HEK293 (cell line): ENCODE measurements around the gene PDSS2.

Experiments used
- CTCF ChIA-PET: fragments of 350-600 bp; formaldehyde crosslinking; extraction: SDS; loops from one replicate; lab custom pipeline; 2021; ENCODE audit warnings: antibody characterized with exemption; lab: Yijun Ruan, JAX
- POLR2A ChIA-PET: fragments of 300-600 bp; formaldehyde crosslinking; extraction: SDS; loops from one replicate; lab custom pipeline; 2020; ENCODE audit warnings: antibody characterized with exemption, inconsistent platforms; lab: Yijun Ruan, JAX
- H3K27ac ChIP-seq: fragments of 200-500 bp; sonication (Bioruptor generic); 2 replicates; pipeline ENCODE4 v1.5.1; 2014; ENCODE audit warnings: low read depth, low read length, control low read depth, inconsistent platforms; ENCODE audit errors: extremely low read depth
- H3K36me3 ChIP-seq, 2 experiments: fragments of 200-500 bp in 1 of 2; sonication (Bioruptor generic) in 1 of 2; 1 replicate in 1 of 2; 2 replicates in 1 of 2; pipeline ENCODE4 v1.5.1; 2014 to 2017; ENCODE audit warnings: inconsistent platforms in 2 of 2, low read length in 2 of 2; ENCODE audit not compliant: control insufficient read depth in 2 of 2, insufficient read depth in 1 of 2
- H3K4me1 ChIP-seq: fragments of 200-500 bp; sonication (Bioruptor generic); 2 replicates; pipeline ENCODE4 v1.5.1; 2014; ENCODE audit warnings: mild to moderate bottlenecking, low read length, inconsistent platforms; ENCODE audit not compliant: control insufficient read depth, insufficient read depth
- H3K4me3 ChIP-seq: 2 replicates; pipeline ENCODE4 v1.5.1; 2011; ENCODE audit warnings: low read depth, mild to moderate bottlenecking, control low read depth, low read length, moderate library complexity
- H3K9me3 ChIP-seq: fragments of 200-500 bp; sonication (Bioruptor generic); 2 replicates; pipeline ENCODE4 v1.5.1; 2014; ENCODE audit warnings: low read depth, low read length, inconsistent platforms; ENCODE audit not compliant: control insufficient read depth, insufficient read depth
- ATF2 ChIP-seq: fragments of 450-650 bp; formaldehyde crosslinking; IDR thresholded peaks from 2 replicates; pipeline ENCODE4 v1.5.1; 2016; ENCODE audit warnings: missing biosample characterization, missing genetic modification characterization, low read depth
- HOXC10 ChIP-seq: sonication (generic); formaldehyde crosslinking; IDR thresholded peaks from 2 replicates; pipeline ENCODE4 v1.8.1; 2023; ENCODE audit warnings: mild to moderate bottlenecking, missing genetic modification reagents
- HOXD13 ChIP-seq: sonication (generic); formaldehyde crosslinking; IDR thresholded peaks from 2 replicates; pipeline ENCODE4 v1.8.0; 2022; ENCODE audit warnings: missing genetic modification reagents, borderline replicate concordance
- SP3 ChIP-seq: fragments of 450-650 bp; formaldehyde crosslinking; IDR thresholded peaks from 2 replicates; pipeline ENCODE4 v1.5.1; 2016; ENCODE audit warnings: missing biosample characterization, missing genetic modification characterization
- ZBTB7A ChIP-seq: fragments of 450-650 bp; formaldehyde crosslinking; IDR thresholded peaks from 2 replicates; pipeline ENCODE4 v1.5.1; 2016; ENCODE audit warnings: low read depth, missing biosample characterization, missing genetic modification characterization
- ZNF10 ChIP-seq: fragments of 450-650 bp; formaldehyde crosslinking; IDR thresholded peaks from 2 replicates; pipeline ENCODE4 v1.5.1; 2017; ENCODE audit warnings: missing biosample characterization, missing genetic modification characterization
- ZNF121 ChIP-seq: fragments of 450-650 bp; formaldehyde crosslinking; IDR thresholded peaks from 2 replicates; pipeline ENCODE4 v1.5.1; 2016; ENCODE audit warnings: missing biosample characterization, missing genetic modification characterization
- ZNF155 ChIP-seq: fragments of 450-650 bp; formaldehyde crosslinking; IDR thresholded peaks from 2 replicates; pipeline ENCODE4 v1.5.1; 2016; ENCODE audit warnings: missing biosample characterization, missing genetic modification characterization
- ZNF19 ChIP-seq: fragments of 450-650 bp; formaldehyde crosslinking; IDR thresholded peaks from 2 replicates; pipeline ENCODE4; 2016; ENCODE audit warnings: missing biosample characterization, missing genetic modification characterization, low read depth
- ZNF202 ChIP-seq: fragments of 450-650 bp; formaldehyde crosslinking; IDR thresholded peaks from 2 replicates; pipeline ENCODE4 v1.5.1; 2016; ENCODE audit warnings: missing biosample characterization, missing genetic modification characterization, borderline replicate concordance
- ZNF24 ChIP-seq: fragments of 450-650 bp; formaldehyde crosslinking; IDR thresholded peaks from 2 replicates; pipeline ENCODE4 v1.5.1; 2016; ENCODE audit warnings: missing biosample characterization, missing genetic modification characterization
- ZNF248 ChIP-seq: fragments of 450-650 bp; formaldehyde crosslinking; IDR thresholded peaks from 2 replicates; pipeline ENCODE4 v1.5.1; 2017; ENCODE audit warnings: missing biosample characterization, missing genetic modification characterization
- ZNF350 ChIP-seq: fragments of 450-650 bp; formaldehyde crosslinking; IDR thresholded peaks from 2 replicates; pipeline ENCODE4 v1.5.0; 2017; ENCODE audit warnings: missing biosample characterization, mild to moderate bottlenecking, missing genetic modification characterization
- ZNF416 ChIP-seq: fragments of 450-650 bp; formaldehyde crosslinking; IDR thresholded peaks from 2 replicates; pipeline ENCODE4 v1.5.1; 2016; ENCODE audit warnings: missing biosample characterization, missing genetic modification characterization
- ZNF423 ChIP-seq: fragments of 450-650 bp; formaldehyde crosslinking; IDR thresholded peaks from 2 replicates; pipeline ENCODE4 v1.5.1; 2016; ENCODE audit warnings: missing biosample characterization, missing genetic modification characterization
- ZNF510 ChIP-seq: fragments of 450-650 bp; formaldehyde crosslinking; IDR thresholded peaks from 2 replicates; pipeline ENCODE4 v1.5.1; 2018; ENCODE audit warnings: mild to moderate bottlenecking, missing genetic modification characterization, missing biosample characterization; ENCODE audit not compliant: insufficient replicate concordance
- ZNF514 ChIP-seq: fragments of 450-650 bp; formaldehyde crosslinking; IDR thresholded peaks from 2 replicates; pipeline ENCODE4 v1.5.1; 2016; ENCODE audit warnings: missing biosample characterization, missing genetic modification characterization
- ZNF521 ChIP-seq: fragments of 450-650 bp; formaldehyde crosslinking; IDR thresholded peaks from 2 replicates; pipeline ENCODE4 v1.5.1; 2017; ENCODE audit warnings: missing biosample characterization, mild to moderate bottlenecking, missing genetic modification characterization
- ZNF549 ChIP-seq: fragments of 450-650 bp; IDR thresholded peaks from 2 replicates; pipeline ENCODE4 v1.5.1; 2018; ENCODE audit warnings: missing biosample characterization, missing genetic modification characterization, mild to moderate bottlenecking, inconsistent platforms, moderate library complexity
- ZNF558 ChIP-seq: fragments of 450-650 bp; formaldehyde crosslinking; IDR thresholded peaks from 2 replicates; pipeline ENCODE4 v1.5.1; 2016; ENCODE audit warnings: missing biosample characterization, missing genetic modification characterization
- ZNF560 ChIP-seq: fragments of 450-650 bp; formaldehyde crosslinking; IDR thresholded peaks from 2 replicates; pipeline ENCODE4 v1.5.1; 2017; ENCODE audit warnings: missing biosample characterization, missing genetic modification characterization, borderline replicate concordance
- ZNF596 ChIP-seq: fragments of 450-650 bp; IDR thresholded peaks from 2 replicates; pipeline ENCODE4 v1.5.0; 2018; ENCODE audit warnings: missing biosample characterization, mild to moderate bottlenecking, missing genetic modification characterization, moderate library complexity
- ZNF624 ChIP-seq: fragments of 450-650 bp; formaldehyde crosslinking; IDR thresholded peaks from 2 replicates; pipeline ENCODE4 v1.5.1; 2017; ENCODE audit warnings: missing biosample characterization, missing genetic modification characterization
- ZNF658 ChIP-seq: fragments of 450-650 bp; formaldehyde crosslinking; IDR thresholded peaks from 2 replicates; pipeline ENCODE4; 2016; ENCODE audit warnings: missing biosample characterization, missing genetic modification characterization
- ZNF707 ChIP-seq: fragments of 450-650 bp; formaldehyde crosslinking; IDR thresholded peaks from 2 replicates; pipeline ENCODE4 v1.5.1; 2016; ENCODE audit warnings: missing biosample characterization, missing genetic modification characterization
- TF ChIP-seq, protein P1 (sequence below): sonication (generic); formaldehyde crosslinking; IDR thresholded peaks from 2 replicates; pipeline ENCODE4 v1.8.1; 2022; ENCODE audit warnings: mild to moderate bottlenecking, moderate library complexity, missing genetic modification reagents

Gene PDSS2

DNA sequence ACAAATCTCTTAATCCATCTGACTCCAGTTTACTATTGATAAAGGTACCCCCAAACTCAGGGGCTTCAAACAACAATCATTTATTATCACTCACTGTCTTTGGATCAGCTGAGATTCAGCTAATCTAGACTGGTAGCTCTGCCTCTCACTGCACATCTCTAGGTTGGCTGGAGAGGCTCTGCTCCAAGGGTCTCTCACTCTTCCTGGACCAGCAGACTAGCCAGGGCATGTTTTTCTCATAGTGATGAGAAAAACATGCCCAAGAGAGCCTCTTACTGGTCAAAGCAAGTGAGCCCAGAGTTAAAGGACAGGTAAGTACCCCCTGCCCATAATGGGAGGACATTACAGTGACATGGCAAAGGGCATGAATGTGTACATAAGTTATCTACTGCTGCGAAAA, 228.9 kb downstream of the PDSS2 start:
- no peak overlapping the region for H3K4me3 ChIP-seq
- ChIA-PET CTCF (interaction anchor here (0.6 kb wide), 1 partner anchor 226 kb away, joined by 4 read pairs; no protein-coding TSS in a partner anchor), POLR2A (no interaction called here)
- TF ChIP-seq ZBTB7A (tag by site-specific recombination) = no peak
- no peak for TF ChIP-seq ZNF707 (tag by site-specific recombination)
- TF ChIP-seq ZNF155 (tag by site-specific recombination) = no peak
- no peak for TF ChIP-seq ZNF24 (tag by site-specific recombination)
- no peak for TF ChIP-seq ZNF416 (tag by site-specific recombination)
- TF ChIP-seq ZNF248 (tag by site-specific recombination) = no peak
- no peak for TF ChIP-seq ATF2 (tag by site-specific recombination)
- TF ChIP-seq ZNF514 (tag by site-specific recombination) = no peak
- no peak for TF ChIP-seq ZNF560 (tag by site-specific recombination)
- no peak for TF ChIP-seq SP3
- TF ChIP-seq HOXD13 = no peak
- TF ChIP-seq ZNF521 (tag by site-specific recombination) = no peak
- no peak for TF ChIP-seq ZNF19 (tag by site-specific recombination)
- no peak for TF ChIP-seq ZNF202 (tag by site-specific recombination)
- no peak for TF ChIP-seq ZNF121 (tag by site-specific recombination)
- TF ChIP-seq, protein P1, sequence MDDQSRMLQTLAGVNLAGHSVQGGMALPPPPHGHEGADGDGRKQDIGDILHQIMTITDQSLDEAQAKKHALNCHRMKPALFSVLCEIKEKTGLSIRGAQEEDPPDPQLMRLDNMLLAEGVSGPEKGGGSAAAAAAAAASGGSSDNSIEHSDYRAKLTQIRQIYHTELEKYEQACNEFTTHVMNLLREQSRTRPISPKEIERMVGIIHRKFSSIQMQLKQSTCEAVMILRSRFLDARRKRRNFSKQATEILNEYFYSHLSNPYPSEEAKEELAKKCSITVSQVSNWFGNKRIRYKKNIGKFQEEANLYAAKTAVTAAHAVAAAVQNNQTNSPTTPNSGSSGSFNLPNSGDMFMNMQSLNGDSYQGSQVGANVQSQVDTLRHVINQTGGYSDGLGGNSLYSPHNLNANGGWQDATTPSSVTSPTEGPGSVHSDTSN (CRISPR knock-in tag) = no peak
- no peak for TF ChIP-seq ZNF658
- H3K36me3 ChIP-seq = no peaks in the 10 kb centered on the region
- H3K4me1 ChIP-seq = no peaks in the 10 kb centered on the region
- H3K27ac ChIP-seq = no peak overlapping the region
- H3K9me3 ChIP-seq = no peaks in the 10 kb centered on the region; the same call in 1 of the 2 replicates

DNA sequence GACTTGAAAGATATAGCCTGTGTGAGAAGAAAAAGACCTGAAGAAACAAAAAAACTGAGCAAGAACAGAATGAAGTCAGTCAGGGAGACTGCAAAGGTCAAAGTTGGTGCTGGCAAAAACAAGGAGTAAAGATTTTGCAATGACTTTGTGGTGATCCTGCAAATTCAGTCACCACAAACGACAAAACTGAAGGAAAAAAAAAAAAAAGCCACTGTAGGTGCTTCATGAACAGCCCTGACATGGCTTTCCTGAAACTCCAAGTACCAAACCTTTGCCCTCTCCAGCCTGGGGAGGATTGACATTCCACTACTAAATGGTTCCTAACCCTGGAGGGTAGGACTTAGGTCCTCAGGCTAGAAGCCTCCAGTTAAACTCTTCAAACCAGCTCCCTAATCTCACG, 229.3 kb downstream of the PDSS2 start:
- Histone ChIP-seq H3K4me3 (no peak overlapping the region), H3K9me3 (no peaks in the 10 kb centered on the region; the same call in 1 of the 2 replicates), H3K27ac (no peak overlapping the region), H3K4me1 (no peaks in the 10 kb centered on the region), H3K36me3 (no peaks in the 10 kb centered on the region)
- ChIA-PET POLR2A (no interaction called here), CTCF (interaction anchor here (0.6 to 0.7 kb wide), 2 partner anchors 113 to 227 kb away, joined by 3 to 4 read pairs; no protein-coding TSS in a partner anchor)
- no peak for TF ChIP-seq ZNF155 (tag by site-specific recombination)
- no peak for TF ChIP-seq ZNF596 (tag by site-specific recombination)
- TF ChIP-seq ZNF558 = no peak
- no peak for TF ChIP-seq ZNF423 (tag by site-specific recombination)
- no peak for TF ChIP-seq ZNF549 (tag by site-specific recombination)
- TF ChIP-seq HOXC10 (CRISPR knock-in tag) = no peak
- TF ChIP-seq ZNF10 (tag by site-specific recombination) = no peak
- TF ChIP-seq ZNF350 = no peak
- TF ChIP-seq ZNF510 (tag by site-specific recombination) = no peak
- TF ChIP-seq ZNF624 (tag by site-specific recombination) = no peak
